HEK293 (cell line): Measurements from ENCODE around the gene LTC4S.
A peak's percentile ranks its signal among the peaks of the same experiment; 100 is the strongest.

Source experiments
- CTCF ChIA-PET: fragments of 350-600 bp; formaldehyde crosslinking; extraction: SDS; loops from one replicate; lab custom pipeline; 2021; ENCODE audit warnings: antibody characterized with exemption; lab: Yijun Ruan, JAX
- POLR2A ChIA-PET: fragments of 300-600 bp; formaldehyde crosslinking; extraction: SDS; loops from one replicate; lab custom pipeline; 2020; ENCODE audit warnings: antibody characterized with exemption, inconsistent platforms; lab: Yijun Ruan, JAX
- H3K27ac ChIP-seq: fragments of 200-500 bp; sonication (Bioruptor generic); 2 replicates; pipeline ENCODE4 v1.5.1; 2014; ENCODE audit warnings: low read depth, low read length, control low read depth, inconsistent platforms; ENCODE audit errors: extremely low read depth
- H3K36me3 ChIP-seq, 2 experiments: fragments of 200-500 bp in 1 of 2; sonication (Bioruptor generic) in 1 of 2; 1 replicate in 1 of 2; 2 replicates in 1 of 2; pipeline ENCODE4 v1.5.1; 2014 to 2017; ENCODE audit warnings: inconsistent platforms in 2 of 2, low read length in 2 of 2; ENCODE audit not compliant: control insufficient read depth in 2 of 2, insufficient read depth in 1 of 2
- H3K4me1 ChIP-seq: fragments of 200-500 bp; sonication (Bioruptor generic); 2 replicates; pipeline ENCODE4 v1.5.1; 2014; ENCODE audit warnings: mild to moderate bottlenecking, low read length, inconsistent platforms; ENCODE audit not compliant: control insufficient read depth, insufficient read depth
- H3K4me3 ChIP-seq: 2 replicates; pipeline ENCODE4 v1.5.1; 2011; ENCODE audit warnings: low read depth, mild to moderate bottlenecking, control low read depth, low read length, moderate library complexity
- H3K9me3 ChIP-seq: fragments of 200-500 bp; sonication (Bioruptor generic); 2 replicates; pipeline ENCODE4 v1.5.1; 2014; ENCODE audit warnings: low read depth, low read length, inconsistent platforms; ENCODE audit not compliant: control insufficient read depth, insufficient read depth
- HOXD13 ChIP-seq: sonication (generic); formaldehyde crosslinking; IDR thresholded peaks from 2 replicates; pipeline ENCODE4 v1.8.0; 2022; ENCODE audit warnings: missing genetic modification reagents, borderline replicate concordance
- OVOL3 ChIP-seq: fragments of 450-650 bp; formaldehyde crosslinking; IDR thresholded peaks from 2 replicates; pipeline ENCODE4 v1.5.1; 2016; ENCODE audit warnings: missing biosample characterization, missing genetic modification characterization
- SCRT2 ChIP-seq: fragments of 450-650 bp; formaldehyde crosslinking; IDR thresholded peaks from 2 replicates; pipeline ENCODE4 v1.5.1; 2016; ENCODE audit warnings: missing biosample characterization, missing genetic modification characterization
- SETDB1 ChIP-seq: IDR thresholded peaks from one replicate; pipeline ENCODE4 v1.6.1; 2017; ENCODE audit warnings: mild to moderate bottlenecking, low read length, moderate library complexity, mixed read lengths; ENCODE audit not compliant: insufficient read length
- TCF7L2 ChIP-seq: IDR thresholded peaks from 2 replicates; pipeline ENCODE4 v1.6.1; 2011; ENCODE audit warnings: low read depth, mild to moderate bottlenecking, inconsistent platforms, low read length, moderate library complexity, borderline replicate concordance
- ZBTB1 ChIP-seq: fragments of 450-650 bp; formaldehyde crosslinking; IDR thresholded peaks from 2 replicates; pipeline ENCODE4 v1.5.1; 2016; ENCODE audit warnings: missing biosample characterization, missing genetic modification characterization
- ZFP37 ChIP-seq: fragments of 450-650 bp; formaldehyde crosslinking; IDR thresholded peaks from 2 replicates; pipeline ENCODE4 v1.5.1; 2016; ENCODE audit warnings: missing biosample characterization, missing genetic modification characterization
- ZIC2 ChIP-seq: fragments of 450-650 bp; formaldehyde crosslinking; IDR thresholded peaks from 2 replicates; pipeline ENCODE4 v1.5.1; 2016; ENCODE audit warnings: missing biosample characterization, missing genetic modification characterization
- ZNF132 ChIP-seq: fragments of 450-650 bp; formaldehyde crosslinking; IDR thresholded peaks from 2 replicates; pipeline ENCODE4 v1.5.1; 2017; ENCODE audit warnings: missing biosample characterization, missing genetic modification characterization, borderline replicate concordance
- ZNF146 ChIP-seq: fragments of 450-650 bp; formaldehyde crosslinking; IDR thresholded peaks from 2 replicates; pipeline ENCODE4 v1.5.1; 2016; ENCODE audit warnings: missing biosample characterization, missing genetic modification characterization
- ZNF157 ChIP-seq: fragments of 450-650 bp; formaldehyde crosslinking; IDR thresholded peaks from 2 replicates; pipeline ENCODE4 v1.5.1; 2016; ENCODE audit warnings: missing biosample characterization, missing genetic modification characterization
- ZNF223 ChIP-seq: fragments of 450-650 bp; formaldehyde crosslinking; IDR thresholded peaks from 2 replicates; pipeline ENCODE4 v1.5.1; 2016; ENCODE audit warnings: missing biosample characterization, missing genetic modification characterization
- ZNF302 ChIP-seq: fragments of 450-650 bp; formaldehyde crosslinking; IDR thresholded peaks from 2 replicates; pipeline ENCODE4 v1.5.1; 2016; ENCODE audit warnings: missing biosample characterization, missing genetic modification characterization, low read depth
- ZNF426 ChIP-seq: fragments of 450-650 bp; formaldehyde crosslinking; IDR thresholded peaks from 2 replicates; pipeline ENCODE4 v1.5.1; 2017; ENCODE audit warnings: missing biosample characterization, missing genetic modification characterization, mild to moderate bottlenecking, inconsistent platforms, moderate library complexity
- ZNF510 ChIP-seq: fragments of 450-650 bp; formaldehyde crosslinking; IDR thresholded peaks from 2 replicates; pipeline ENCODE4 v1.5.1; 2018; ENCODE audit warnings: mild to moderate bottlenecking, missing genetic modification characterization, missing biosample characterization; ENCODE audit not compliant: insufficient replicate concordance
- ZNF558 ChIP-seq: fragments of 450-650 bp; formaldehyde crosslinking; IDR thresholded peaks from 2 replicates; pipeline ENCODE4 v1.5.1; 2016; ENCODE audit warnings: missing biosample characterization, missing genetic modification characterization
- ZNF658 ChIP-seq: fragments of 450-650 bp; formaldehyde crosslinking; IDR thresholded peaks from 2 replicates; pipeline ENCODE4; 2016; ENCODE audit warnings: missing biosample characterization, missing genetic modification characterization
- ZNF664 ChIP-seq: fragments of 450-650 bp; formaldehyde crosslinking; IDR thresholded peaks from 2 replicates; pipeline ENCODE4 v1.5.1; 2016; ENCODE audit warnings: missing biosample characterization, missing genetic modification characterization
- ZNF776 ChIP-seq: fragments of 450-650 bp; formaldehyde crosslinking; IDR thresholded peaks from 2 replicates; pipeline ENCODE4 v1.5.0; 2017; ENCODE audit warnings: missing biosample characterization, missing genetic modification characterization, borderline replicate concordance
- TF ChIP-seq, protein P1 (sequence below): fragments of 450-650 bp; formaldehyde crosslinking; IDR thresholded peaks from 2 replicates; pipeline ENCODE4 v1.5.1; 2016; ENCODE audit warnings: missing biosample characterization, missing genetic modification characterization
- TF ChIP-seq, protein P2 (sequence below): fragments of 450-650 bp; formaldehyde crosslinking; IDR thresholded peaks from 2 replicates; pipeline ENCODE4 v1.5.1; 2016; ENCODE audit warnings: missing biosample characterization, missing genetic modification characterization

The LTC4S gene

DNA sequence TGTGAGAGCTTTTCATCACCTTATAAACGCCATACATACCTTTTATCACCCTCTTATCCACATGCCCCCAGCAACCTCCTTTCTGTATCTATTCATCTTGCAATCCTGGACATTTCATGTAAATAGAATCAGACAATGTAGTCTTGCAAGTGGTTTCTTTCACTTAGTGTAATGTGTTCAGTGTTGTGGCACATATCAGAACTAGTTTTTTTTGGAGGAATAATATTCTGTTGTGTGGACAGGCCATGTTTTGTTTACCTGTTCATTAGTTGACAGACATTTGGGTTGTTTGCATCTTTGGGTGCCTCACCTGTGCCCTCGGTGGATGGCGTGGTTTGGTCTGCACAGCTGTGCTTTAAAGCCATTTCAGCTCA is 28.3 kb downstream of the LTC4S start:
- ChIA-PET CTCF (interaction anchor here (0.6 to 0.7 kb wide), 2 partner anchors 120 to 131 kb away, joined by 3 to 5 read pairs; no protein-coding TSS in a partner anchor), POLR2A (interaction anchor here (0.6 to 1.6 kb wide), 8 partner anchors 9 to 198 kb away, joined by 3 to 13 read pairs (median 4); partner anchors contain the start of gene HNRNPH1)
- Histone ChIP-seq H3K4me3 (peak overlapping the region; percentile 83), H3K36me3 (peaks cover 16 to 48% of the 10 kb centered on the region in 2 experiments), H3K9me3 (no peaks in the 10 kb centered on the region), H3K4me1 (peaks cover 19% of the 10 kb centered on the region), H3K27ac (no peak overlapping the region; the same call in 1 of the 2 replicates)
- TF ChIP-seq ZNF510 (tag by site-specific recombination): no peak
- 0 out of 2 replicates have a peak, but pooled peaks have one; percentile 39 for TF ChIP-seq ZFP37 (tag by site-specific recombination)
- TF ChIP-seq, protein P1, sequence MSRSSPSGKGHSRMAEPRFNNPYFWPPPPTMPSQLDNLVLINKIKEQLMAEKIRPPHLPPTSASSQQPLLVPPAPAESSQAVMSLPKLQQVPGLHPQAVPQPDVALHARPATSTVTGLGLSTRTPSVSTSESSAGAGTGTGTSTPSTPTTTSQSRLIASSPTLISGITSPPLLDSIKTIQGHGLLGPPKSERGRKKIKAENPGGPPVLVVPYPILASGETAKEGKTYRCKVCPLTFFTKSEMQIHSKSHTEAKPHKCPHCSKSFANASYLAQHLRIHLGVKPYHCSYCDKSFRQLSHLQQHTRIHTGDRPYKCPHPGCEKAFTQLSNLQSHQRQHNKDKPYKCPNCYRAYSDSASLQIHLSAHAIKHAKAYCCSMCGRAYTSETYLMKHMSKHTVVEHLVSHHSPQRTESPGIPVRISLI: 0 out of 2 replicates have a peak, but pooled peaks have one; percentile 43
- no peak for TF ChIP-seq ZNF223 (tag by site-specific recombination)
- TF ChIP-seq ZNF426 (tag by site-specific recombination): no peak
- no peak for TF ChIP-seq OVOL3 (tag by site-specific recombination)
- TF ChIP-seq ZNF132: no peak
- TF ChIP-seq ZNF157: no peak
- no peak for TF ChIP-seq ZBTB1
- no peak for TF ChIP-seq ZNF658
- TF ChIP-seq ZNF776: no peak
- TF ChIP-seq, protein P2, sequence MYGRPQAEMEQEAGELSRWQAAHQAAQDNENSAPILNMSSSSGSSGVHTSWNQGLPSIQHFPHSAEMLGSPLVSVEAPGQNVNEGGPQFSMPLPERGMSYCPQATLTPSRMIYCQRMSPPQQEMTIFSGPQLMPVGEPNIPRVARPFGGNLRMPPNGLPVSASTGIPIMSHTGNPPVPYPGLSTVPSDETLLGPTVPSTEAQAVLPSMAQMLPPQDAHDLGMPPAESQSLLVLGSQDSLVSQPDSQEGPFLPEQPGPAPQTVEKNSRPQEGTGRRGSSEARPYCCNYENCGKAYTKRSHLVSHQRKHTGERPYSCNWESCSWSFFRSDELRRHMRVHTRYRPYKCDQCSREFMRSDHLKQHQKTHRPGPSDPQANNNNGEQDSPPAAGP (tag by site-specific recombination): no peak
- TF ChIP-seq ZNF302: no peak

GRCh38 chr5:179822444-179822990 is 28.7 kb downstream of the LTC4S start:
- Histone ChIP-seq H3K9me3 (no peaks in the 10 kb centered on the region), H3K4me3 (no peak overlapping the region), H3K36me3 (peaks cover 16 to 53% of the 10 kb centered on the region in 2 experiments), H3K4me1 (peaks cover 19% of the 10 kb centered on the region), H3K27ac (no peak overlapping the region; the same call in 1 of the 2 replicates)
- ChIA-PET CTCF (interaction anchor here (0.6 to 0.7 kb wide), 2 partner anchors 120 to 132 kb away, joined by 3 to 5 read pairs; no protein-coding TSS in a partner anchor), POLR2A (interaction anchor here (0.6 to 1.6 kb wide), 9 partner anchors 8 to 199 kb away, joined by 3 to 13 read pairs (median 4); partner anchors contain the start of gene HNRNPH1)
- TF ChIP-seq SCRT2 (tag by site-specific recombination) (no peak), ZNF558 (tag by site-specific recombination) (no peak), ZIC2 (tag by site-specific recombination) (peak; percentile 61), SETDB1 (no peak), TCF7L2 (no peak), ZNF146 (tag by site-specific recombination) (no peak), ZNF664 (no peak), HOXD13 (CRISPR knock-in tag) (no peak)
